WERI-Rb-1 (cell line): ENCODE results near the gene OTOGL.
"Not testable (repeated sequence)": the region's sequence is repeated elsewhere in the genome, so short reads cannot be mapped to it uniquely, and the experiment has no call there.

Experiments used
- DNase-seq: peaks from one replicate; pipeline ENCODE4 v3.0.0-alpha.2; 2020
- H3K27ac ChIP-seq: fragments of 250-450 bp; sonication (Bioruptor Pico); 2 replicates; pipeline ENCODE4 v1.5.1; 2020; ENCODE audit warnings: mild to moderate bottlenecking, moderate library complexity
- H3K27me3 ChIP-seq: fragments of 250-450 bp; sonication (Bioruptor Pico); 2 replicates; pipeline ENCODE4 v1.5.1; 2021; ENCODE audit warnings: mild to moderate bottlenecking, low read depth, moderate library complexity; ENCODE audit not compliant: insufficient read depth, severe bottlenecking
- H3K36me3 ChIP-seq: fragments of 250-450 bp; sonication (Bioruptor Pico); 2 replicates; pipeline ENCODE4 v1.5.1; 2020; ENCODE audit warnings: mild to moderate bottlenecking, moderate library complexity
- H3K4me3 ChIP-seq: 2 replicates; pipeline ENCODE4 v1.5.1; 2011; ENCODE audit warnings: low read depth, mild to moderate bottlenecking, control low read depth, low read length
- H3K9me3 ChIP-seq: fragments of 250-450 bp; sonication (Bioruptor Pico); 2 replicates; pipeline ENCODE4 v1.5.1; 2021; ENCODE audit warnings: mild to moderate bottlenecking, moderate library complexity; ENCODE audit not compliant: severe bottlenecking
- TF ChIP-seq, protein P1 (sequence below): IDR thresholded peaks from 2 replicates; pipeline ENCODE4 v1.5.1; 2011; ENCODE audit warnings: low read depth, mild to moderate bottlenecking, control low read depth, inconsistent platforms, low read length

OTOGL gene

DNA sequence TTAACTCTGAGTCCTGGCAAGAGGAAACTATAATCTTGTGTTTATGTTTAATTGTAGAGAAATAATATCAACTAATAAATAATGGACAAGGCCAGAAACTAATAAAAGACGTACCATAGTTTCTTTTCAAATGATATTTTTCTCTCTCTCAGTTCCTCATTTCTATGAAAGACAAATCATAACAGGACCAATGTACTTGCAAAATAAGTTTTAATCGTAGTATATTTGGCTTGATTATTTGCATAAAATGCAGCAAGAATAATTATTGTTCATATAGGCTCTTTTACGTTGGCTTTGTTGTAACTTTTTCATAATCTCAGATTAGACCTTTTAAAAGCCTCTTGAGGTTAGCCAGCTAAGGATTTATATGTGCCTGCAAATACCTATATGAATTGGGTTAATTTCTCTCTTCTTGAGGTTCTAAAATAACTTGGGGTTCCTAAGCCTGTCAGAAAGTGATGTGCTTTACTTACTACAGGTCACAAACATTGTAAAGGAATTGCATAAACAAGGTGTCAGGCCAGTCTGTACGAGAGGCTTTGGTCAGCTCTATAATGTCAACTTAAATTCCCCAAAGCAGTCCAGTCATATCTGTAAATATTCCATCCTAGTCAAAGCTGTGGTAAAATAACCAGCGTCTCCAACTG, 191.9 kb downstream of the OTOGL start:
- no peak for DNase-seq
- Histone ChIP-seq H3K36me3 (no peaks in the 10 kb centered on the region), H3K27ac (no peak overlapping the region), H3K9me3 (no peaks in the 10 kb centered on the region), H3K27me3 (no peaks in the 10 kb centered on the region), H3K4me3 (no peak overlapping the region)
- TF ChIP-seq, protein P1, sequence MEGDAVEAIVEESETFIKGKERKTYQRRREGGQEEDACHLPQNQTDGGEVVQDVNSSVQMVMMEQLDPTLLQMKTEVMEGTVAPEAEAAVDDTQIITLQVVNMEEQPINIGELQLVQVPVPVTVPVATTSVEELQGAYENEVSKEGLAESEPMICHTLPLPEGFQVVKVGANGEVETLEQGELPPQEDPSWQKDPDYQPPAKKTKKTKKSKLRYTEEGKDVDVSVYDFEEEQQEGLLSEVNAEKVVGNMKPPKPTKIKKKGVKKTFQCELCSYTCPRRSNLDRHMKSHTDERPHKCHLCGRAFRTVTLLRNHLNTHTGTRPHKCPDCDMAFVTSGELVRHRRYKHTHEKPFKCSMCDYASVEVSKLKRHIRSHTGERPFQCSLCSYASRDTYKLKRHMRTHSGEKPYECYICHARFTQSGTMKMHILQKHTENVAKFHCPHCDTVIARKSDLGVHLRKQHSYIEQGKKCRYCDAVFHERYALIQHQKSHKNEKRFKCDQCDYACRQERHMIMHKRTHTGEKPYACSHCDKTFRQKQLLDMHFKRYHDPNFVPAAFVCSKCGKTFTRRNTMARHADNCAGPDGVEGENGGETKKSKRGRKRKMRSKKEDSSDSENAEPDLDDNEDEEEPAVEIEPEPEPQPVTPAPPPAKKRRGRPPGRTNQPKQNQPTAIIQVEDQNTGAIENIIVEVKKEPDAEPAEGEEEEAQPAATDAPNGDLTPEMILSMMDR = no peak

DNA sequence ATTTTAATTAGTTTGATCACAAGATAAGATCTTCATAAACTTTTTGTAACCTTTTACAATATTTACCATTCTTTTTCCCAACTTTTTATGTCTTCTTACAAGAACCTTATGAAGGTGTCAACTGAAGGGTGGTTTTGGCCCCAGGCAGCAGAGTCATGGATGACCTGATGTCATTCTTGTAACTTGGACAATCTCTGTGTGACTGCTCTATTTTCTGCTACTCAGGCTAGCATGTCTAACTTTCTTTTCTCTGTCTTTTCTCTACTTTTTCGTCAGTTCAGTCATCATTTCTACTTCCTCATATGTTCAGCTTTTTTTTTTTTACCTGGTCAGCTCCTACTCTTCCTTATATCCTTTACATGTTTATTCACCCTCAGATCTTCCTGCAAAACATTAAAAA, 194.0 kb downstream of the OTOGL start:
- TF ChIP-seq, protein P1 = no peak
- DNase-seq = no peak
- Histone ChIP-seq H3K4me3 (no peak overlapping the region), H3K27ac (no peak overlapping the region), H3K36me3 (no peaks in the 10 kb centered on the region), H3K27me3 (no peaks in the 10 kb centered on the region), H3K9me3 (no peaks in the 10 kb centered on the region)

DNA sequence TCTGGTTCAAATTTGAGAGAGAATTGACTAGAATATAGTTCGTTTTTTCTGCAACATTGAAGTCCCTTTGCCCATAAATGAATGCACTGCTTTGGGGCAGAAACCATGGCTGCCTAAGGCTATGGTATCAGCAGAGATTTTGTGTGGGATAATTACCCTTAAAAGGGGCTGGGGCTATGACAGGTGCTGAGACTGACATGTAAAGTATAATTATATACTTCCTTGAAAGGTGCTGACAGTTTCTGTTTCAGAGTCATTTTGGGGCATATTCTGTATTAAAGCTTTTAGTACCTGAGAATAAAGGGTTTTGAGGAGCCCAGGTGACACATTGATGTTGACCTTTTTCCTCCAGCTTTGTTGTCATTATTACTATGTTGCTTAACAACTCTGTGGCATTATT, 194.4 kb downstream of the OTOGL start:
- H3K4me3 ChIP-seq = no peak overlapping the region
- H3K9me3 ChIP-seq = no peaks in the 10 kb centered on the region
- no peaks in the 10 kb centered on the region for H3K27me3 ChIP-seq
- H3K36me3 ChIP-seq = no peaks in the 10 kb centered on the region
- no peak for DNase-seq
- TF ChIP-seq, protein P1 = no peak
- H3K27ac ChIP-seq = no peak overlapping the region

DNA sequence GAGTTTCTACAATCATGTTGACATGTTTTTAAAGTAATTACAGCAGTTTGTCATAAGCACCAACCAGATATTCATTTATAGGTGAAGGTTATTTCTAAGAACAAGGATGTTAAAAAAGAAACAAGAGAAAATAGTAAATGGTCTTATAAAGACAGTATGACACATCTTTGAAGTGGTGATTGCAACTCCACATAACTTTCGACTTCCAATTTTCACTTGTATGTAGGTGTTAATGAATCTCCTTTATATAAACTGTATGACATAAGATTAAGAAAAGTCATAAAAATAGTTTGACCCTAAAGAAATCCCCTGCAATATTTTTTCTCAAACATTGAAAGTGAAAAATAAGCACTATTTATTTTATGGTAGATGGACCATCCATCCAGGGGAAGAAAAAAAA, 199.9 kb downstream of the OTOGL start:
- Histone ChIP-seq H3K36me3 (no peaks in the 10 kb centered on the region), H3K4me3 (no peak overlapping the region), H3K27me3 (no peaks in the 10 kb centered on the region), H3K9me3 (no peaks in the 10 kb centered on the region), H3K27ac (no peak overlapping the region)
- DNase-seq = no peak
- TF ChIP-seq, protein P1 = no peak

DNA sequence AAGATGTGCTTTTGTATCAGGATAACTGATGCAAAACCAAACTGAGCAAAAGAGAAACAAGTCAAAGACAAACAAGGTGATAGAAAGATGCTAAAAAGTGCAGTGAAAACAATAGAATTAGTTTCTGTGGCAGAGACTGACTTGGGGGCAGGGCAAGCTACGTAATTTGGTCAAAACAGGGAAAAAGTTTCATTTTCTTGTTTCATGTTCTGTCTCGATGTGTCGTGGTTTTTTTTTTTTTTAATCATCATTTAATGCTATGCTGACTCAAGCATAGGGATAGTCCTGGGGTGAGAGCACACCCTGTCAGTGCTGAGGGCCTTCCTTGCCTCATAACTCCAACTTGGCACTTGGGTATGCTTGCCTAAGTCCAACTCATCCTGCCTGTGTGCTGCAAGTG, 200.6 kb downstream of the OTOGL start:
- DNase-seq = no peak
- TF ChIP-seq, protein P1 = no peak
- Histone ChIP-seq H3K9me3 (no peaks in the 10 kb centered on the region), H3K27me3 (no peaks in the 10 kb centered on the region), H3K27ac (no peak overlapping the region), H3K36me3 (no peaks in the 10 kb centered on the region), H3K4me3 (no peak overlapping the region)

DNA sequence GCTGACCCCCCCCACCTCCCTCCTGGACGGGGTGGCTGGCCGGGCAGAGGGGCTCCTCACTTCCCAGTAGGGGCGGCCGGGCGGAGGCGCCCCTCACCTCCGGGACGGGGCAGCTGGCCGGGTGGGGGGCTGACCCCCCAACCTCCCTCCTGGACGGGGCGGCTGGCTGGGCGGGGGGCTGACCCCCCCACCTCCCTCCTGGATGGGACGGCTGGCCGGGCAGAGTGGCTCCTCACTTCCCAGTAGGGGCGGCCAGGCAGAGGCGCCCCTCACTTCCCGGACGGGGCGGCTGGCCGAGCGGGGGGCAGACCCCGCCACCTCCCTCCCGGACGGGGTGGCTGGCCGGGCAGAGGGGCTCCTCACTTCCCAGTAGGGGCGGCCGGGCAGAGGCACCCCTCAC, 208.1 kb downstream of the OTOGL start:
- H3K36me3 ChIP-seq, H3K4me3 ChIP-seq, DNase-seq, H3K9me3 ChIP-seq, H3K27ac ChIP-seq, H3K27me3 ChIP-seq: not testable (repeated sequence)
